ENCODE measurements around the gene AGBL3.
A peak's percentile ranks its signal among the peaks of the same experiment; 100 is the strongest.

AGBL3 gene

GRCh38 chr7:135166338-135166990, 180.2 kb downstream of the AGBL3 start:
- Histone ChIP-seq H3K4me3 (peak overlapping the region; percentile 8), H3K27ac (peak overlapping the region in 1 of 2 donors; percentile 95)
- no peak for DNase-seq (ENCODE audit: low spot score)
- TF ChIP-seq CTCF (IDR thresholded peaks at IDR 0.05) = no peak

- TF ChIP-seq CTCF (IDR thresholded peaks at IDR 0.05) = no peak
- H3K4me3 ChIP-seq = no peak overlapping the region
- DNase-seq (ENCODE audit: low spot score) = no peak
- peak overlapping the region; percentile 41 to 95 for H3K27ac ChIP-seq
Measured at GRCh38 chr7:135167365-135167917, 181.1 kb downstream of the AGBL3 start.

- no peak for TF ChIP-seq CTCF (IDR thresholded peaks at IDR 0.05)
- Histone ChIP-seq H3K4me3 (peak overlapping the region; percentile 86), H3K27ac (peak overlapping the region; percentile 41 to 95)
- DNase-seq (ENCODE audit: low spot score) = no peak
Measured at GRCh38 chr7:135168001-135168400, 181.7 kb downstream of the AGBL3 start.

DNA sequence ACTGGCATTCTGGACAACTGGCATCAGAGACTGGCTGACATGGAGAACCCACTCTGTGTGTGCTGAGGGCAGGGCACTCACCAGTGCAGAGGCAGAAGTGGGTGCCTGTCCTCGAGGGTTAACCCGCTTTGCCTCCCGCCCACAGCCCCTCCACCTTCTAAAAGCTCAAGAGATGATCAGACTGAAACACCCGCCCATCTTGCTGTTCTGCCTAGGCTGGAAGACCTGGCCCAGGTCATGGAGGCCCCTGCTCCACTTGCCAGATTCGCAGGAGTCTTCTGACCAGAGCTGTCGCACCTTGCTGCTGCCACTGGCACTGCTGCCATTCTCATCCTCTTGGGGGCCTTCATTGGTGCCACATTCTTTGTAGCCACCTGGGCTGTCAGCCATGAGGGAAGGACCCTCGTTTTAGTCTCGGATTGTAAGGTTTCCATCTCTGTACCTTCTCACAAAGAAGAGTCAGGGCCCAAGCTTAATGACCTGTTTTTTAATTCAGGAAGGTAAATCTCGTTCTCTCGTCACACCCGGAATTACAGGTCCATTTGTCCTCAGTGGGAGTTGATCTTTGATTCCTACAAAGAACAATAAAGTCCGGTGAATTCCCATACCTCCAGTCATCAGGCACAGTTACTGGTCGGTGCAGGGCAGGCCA, 182.3 kb downstream of the AGBL3 start:
- Histone ChIP-seq H3K4me3 (peak overlapping the region; percentile 86), H3K27ac (peak overlapping the region; percentile 85 to 95)
- no peak for DNase-seq (ENCODE audit: low spot score)
- no peak for TF ChIP-seq CTCF (IDR thresholded peaks at IDR 0.05)

DNA sequence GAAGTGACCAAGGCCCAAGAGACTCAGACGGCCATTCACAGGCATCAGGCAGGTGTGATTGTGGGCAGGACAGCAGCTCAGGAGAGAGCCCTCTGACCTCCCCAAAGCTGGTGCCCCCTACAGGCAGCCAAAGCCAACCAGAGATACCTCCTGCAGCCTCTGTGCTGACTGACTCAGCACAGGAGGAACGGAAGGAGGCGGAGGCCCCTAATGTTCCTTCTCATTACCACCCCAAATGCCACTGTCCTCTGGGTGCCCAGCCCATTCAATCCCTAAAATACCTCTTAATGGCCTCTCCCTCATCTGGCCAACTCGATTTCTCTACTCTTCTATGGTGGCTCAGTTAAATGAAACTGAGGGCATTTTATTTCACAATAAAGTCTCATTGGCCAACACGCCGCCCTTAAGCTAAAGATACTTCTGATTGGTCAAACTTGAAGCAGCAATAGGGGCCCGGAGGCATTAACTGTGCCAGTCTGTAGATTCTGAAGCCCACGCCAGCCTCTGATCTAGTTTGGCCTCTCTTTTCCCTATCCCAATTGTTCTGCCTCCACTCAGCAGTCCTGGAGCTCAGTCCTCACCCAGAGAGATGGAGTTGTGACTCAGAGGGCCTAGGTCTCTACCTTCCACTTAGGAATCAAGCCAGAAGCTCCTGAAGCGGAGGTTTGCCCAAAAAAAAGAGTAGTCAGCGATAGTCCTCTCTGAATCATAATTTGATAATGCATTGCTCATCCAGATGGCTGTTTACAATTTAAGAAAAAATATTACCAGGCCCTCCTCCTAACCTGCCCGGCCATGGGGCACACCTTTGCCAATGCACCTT, 183.0 kb downstream of the AGBL3 start:
- TF ChIP-seq CTCF (IDR thresholded peaks at IDR 0.05) = no peak
- DNase-seq (ENCODE audit: low spot score) = no peak

DNA sequence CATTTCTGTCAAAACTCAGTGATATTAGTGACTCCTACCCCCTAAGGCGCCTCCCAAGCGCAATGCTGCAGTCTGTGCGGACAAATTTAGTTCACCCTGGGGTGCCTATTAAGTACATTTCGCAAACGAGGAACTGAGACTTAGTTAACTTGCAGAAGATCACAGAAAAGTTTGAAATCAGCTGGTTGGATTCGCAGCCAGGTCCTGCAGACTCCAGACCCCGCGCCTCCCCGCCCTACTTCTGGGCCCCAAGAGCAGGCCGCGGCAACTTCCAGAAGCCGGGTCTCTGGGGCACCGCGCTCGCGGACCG, 183.6 kb downstream of the AGBL3 start:
- Histone ChIP-seq H3K27ac (peak overlapping the region; percentile 85 to 95), H3K4me3 (peak overlapping the region; percentile 86)
- no peak for TF ChIP-seq CTCF (IDR thresholded peaks at IDR 0.05)
- DNase-seq (ENCODE audit: low spot score) = no peak

More for the DNA sequence above, 183.0 kb downstream of the AGBL3 start:
- Histone ChIP-seq H3K27ac (peak overlapping the region; percentile 85 to 95), H3K4me3 (peak overlapping the region; percentile 86)

Measured in coronary artery (tissue), 2 donors.